ENCODE measurements around the gene PAX8. TPM values are rescaled to one million over a fixed set of nuclear protein-coding genes. Genes with fewer than 3 reads are reported as not detected.

The PAX8 gene
- total and polyA plus RNA-seq, 2 experiments from 2014 or later = 0.21 to 0.32 TPM

Other genes starting within 250 kb of the PAX8 start
- not detected in 2 replicates for gene IL36B, start 226.1 kb downstream of the PAX8 start, total RNA-seq (2014; rRNA removed; shearing (Covaris generic))
- not detected in 2 replicates for gene IL36B, start 226.1 kb downstream of the PAX8 start, polyA plus RNA-seq (2016; fragmentation: Nextera tagmentation; extraction: Ambion mirVana)
- not detected in 2 replicates for gene IL36RN, start 219.7 kb downstream of the PAX8 start, total RNA-seq (2014; rRNA removed; shearing (Covaris generic))
- not detected in 2 replicates for gene IL36RN, start 219.7 kb downstream of the PAX8 start, polyA plus RNA-seq (2016; fragmentation: Nextera tagmentation; extraction: Ambion mirVana)
- not detected in 2 replicates for gene IL1F10, start 211.0 kb downstream of the PAX8 start, total RNA-seq (2014; rRNA removed; shearing (Covaris generic))
- not detected in 2 replicates for gene IL1F10, start 211.0 kb downstream of the PAX8 start, polyA plus RNA-seq (2016; fragmentation: Nextera tagmentation; extraction: Ambion mirVana)
- gene IL1RN, start 151.3 kb downstream of the PAX8 start, total RNA-seq (2014; rRNA removed; shearing (Covaris generic)) = not detected in 2 replicates
- not detected in 2 replicates for gene IL1RN, start 151.3 kb downstream of the PAX8 start, polyA plus RNA-seq (2016; fragmentation: Nextera tagmentation; extraction: Ambion mirVana)
- gene PSD4, start 105.0 kb downstream of the PAX8 start, total RNA-seq (2014; rRNA removed; shearing (Covaris generic)) = 0.66 and 1.1 TPM in 2 replicates
- gene PSD4, start 105.0 kb downstream of the PAX8 start, polyA plus RNA-seq (2016; fragmentation: Nextera tagmentation; extraction: Ambion mirVana) = 0.06 and 0.19 TPM in 2 replicates
- gene ZNG1B, start 158.8 kb upstream of the PAX8 start, total RNA-seq (2014; rRNA removed; shearing (Covaris generic)) = 42.5 and 47.1 TPM in 2 replicates
- 114 and 123 TPM in 2 replicates for gene ZNG1B, start 158.8 kb upstream of the PAX8 start, polyA plus RNA-seq (2016; fragmentation: Nextera tagmentation; extraction: Ambion mirVana)
- gene FOXD4L1, start 219.7 kb upstream of the PAX8 start, total RNA-seq (2014; rRNA removed; shearing (Covaris generic)) = not detected in 2 replicates
- gene FOXD4L1, start 219.7 kb upstream of the PAX8 start, polyA plus RNA-seq (2016; fragmentation: Nextera tagmentation; extraction: Ambion mirVana) = not detected in 2 replicates

All from GM23338 (cell line).